DOHH2 (cell line): ENCODE data around the gene TULP1.

Experiments used
- CTCF ChIP-seq: fragments of 200-600 bp; sonication (generic); IDR thresholded peaks from one replicate; pipeline ENCODE4 v1.5.1; 2014; ENCODE audit warnings: antibody characterized with exemption, mild to moderate bottlenecking, low read depth, low read length; ENCODE audit not compliant: poor library complexity, severe bottlenecking
- EZH2phosphoT487 ChIP-seq: fragments of 200-600 bp; sonication (generic); IDR thresholded peaks from 2 replicates; pipeline ENCODE4 v1.6.1; 2017; ENCODE audit warnings: borderline replicate concordance, mild to moderate bottlenecking, antibody characterized with exemption, low read length, moderate library complexity, mixed read lengths

- no peak for TF ChIP-seq CTCF
- no peak for TF ChIP-seq EZH2phosphoT487
These were observed 38.9 kb downstream of the TULP1 start for GRCh38 chr6:35473850-35474130.
